Fibroblast of lung (primary cell): ENCODE results near the gene IL1RAPL2. TPM values are rescaled to one million over a fixed set of nuclear protein-coding genes. Genes with fewer than 3 reads are reported as not detected.

Experiments
- DNase-seq, 2 donors: peaks; one replicate each; pipeline versions ENCODE4 v3.0.0 to v3.0.0-alpha.2; 2010; ENCODE audit warnings: low read depth in 2 of 2
- H2AFZ ChIP-seq: 2 replicates; pipeline ENCODE4 v1.5.1; 2012; ENCODE audit warnings: low read length, control low read depth, inconsistent platforms
- H3K27ac ChIP-seq: 2 replicates; pipeline ENCODE4 v1.5.1; 2011; ENCODE audit warnings: low read length, control low read depth; ENCODE audit not compliant: insufficient read depth
- H3K27me3 ChIP-seq: 2 replicates; pipeline ENCODE4 v1.5.1; 2011; ENCODE audit warnings: mild to moderate bottlenecking, low read length; ENCODE audit not compliant: control insufficient read depth, insufficient read depth
- H3K36me3 ChIP-seq: 2 replicates; pipeline ENCODE4 v1.5.1; 2011; ENCODE audit warnings: low read length; ENCODE audit not compliant: control insufficient read depth, insufficient read depth
- H3K4me1 ChIP-seq: 2 replicates; pipeline ENCODE4 v1.5.1; 2011; ENCODE audit warnings: low read length; ENCODE audit not compliant: control insufficient read depth, insufficient read depth; ENCODE audit errors: extremely low read depth
- H3K4me2 ChIP-seq: 2 replicates; pipeline ENCODE4 v1.5.1; 2011; ENCODE audit warnings: low read length, control low read depth; ENCODE audit not compliant: insufficient read depth; ENCODE audit errors: extremely low read depth
- H3K4me3 ChIP-seq, 4 experiments: fragments of 200-600 bp in 1 of 4; sonication (generic) in 1 of 4; replicated peaks in 1 of 4; 2 replicates each; pipeline ENCODE4 v1.5.1; 2011 to 2016; ENCODE audit warnings: low read length in 4 of 4, low read depth in 3 of 4, mild to moderate bottlenecking in 3 of 4, control low read depth in 2 of 4, inconsistent platforms in 1 of 4, mixed read lengths in 1 of 4; ENCODE audit not compliant: insufficient read depth in 1 of 4; ENCODE audit errors: control extremely low read depth in 1 of 4
- H3K79me2 ChIP-seq: 2 replicates; pipeline ENCODE4 v1.5.1; 2012; ENCODE audit warnings: mild to moderate bottlenecking, low read length, inconsistent platforms; ENCODE audit not compliant: control insufficient read depth, insufficient read depth
- H3K9ac ChIP-seq: 2 replicates; pipeline ENCODE4 v1.5.1; 2011; ENCODE audit warnings: mild to moderate bottlenecking, low read length, control low read depth; ENCODE audit not compliant: insufficient read depth
- H3K9me3 ChIP-seq: 2 replicates; pipeline ENCODE4 v1.5.1; 2012; ENCODE audit warnings: low read depth, low read length; ENCODE audit not compliant: control insufficient read depth, insufficient read depth
- H4K20me1 ChIP-seq: 2 replicates; pipeline ENCODE4 v1.5.1; 2011; ENCODE audit warnings: low read length; ENCODE audit not compliant: control insufficient read depth, insufficient read depth; ENCODE audit errors: extremely low read depth
- CTCF ChIP-seq, 2 donors: IDR thresholded peaks in 1 of 2; conservative IDR thresholded peaks in 1 of 2; 1 replicate in 1 of 2; 2 replicates in 1 of 2; pipeline ENCODE4 v1.5.1; 2011 to 2012; ENCODE audit warnings: low read length in 2 of 2, control low read depth in 1 of 2, inconsistent platforms in 1 of 2, low read depth in 1 of 2, mild to moderate bottlenecking in 1 of 2
- EZH2 ChIP-seq: IDR thresholded peaks from 2 replicates; pipeline ENCODE4 v1.5.1; 2012; ENCODE audit warnings: low read length, control low read depth, mild to moderate bottlenecking; ENCODE audit errors: missing control alignments
- polyA plus RNA-seq, 2 donors: library from polyadenylated mRNA; depleted of rRNA in 1 of 2; stranded (reverse) in 1 of 2; unstranded in 1 of 2; fragments of >200 nt; gene quantifications; 2 replicates each; pipeline ENCODE4 v1.2.1, GENCODE V29; 2011 to 2012; ENCODE audit warnings: missing spikeins in 1 of 2
- total RNA-seq: library from RNA; depleted of rRNA; stranded (reverse); fragments of >200 nt; gene quantifications from 2 replicates; pipeline ENCODE4 v1.2.1, GENCODE V29; 2014

IL1RAPL2 gene
- total and polyA plus RNA-seq, 2 donors (not counting 1 experiment from before 2014, with no cell fraction given), result 0.22 TPM; not detected in 1

- H3K27me3 ChIP-seq, result no peaks in the 10 kb centered on the region
- TF ChIP-seq EZH2 (no peak), CTCF (conservative IDR thresholded peaks at IDR 0.05 in 1 of 2, IDR thresholded peaks at IDR 0.05 in 1 of 2; ENCODE audit: low read depth in 1 of 2, low read length in 2 of 2) (no peak)
- DNase-seq, result no peak
Observed at GRCh38 chrX:105209406-105209805, 643.4 kb downstream of the IL1RAPL2 start.

GRCh38 chrX:105210258-105210657 is 644.3 kb downstream of the IL1RAPL2 start:
- Histone ChIP-seq H2AFZ (no peak overlapping the region), H3K79me2 (no peaks in the 10 kb centered on the region), H4K20me1 (no peaks in the 10 kb centered on the region), H3K4me1 (no peaks in the 10 kb centered on the region), H3K9me3 (no peaks in the 10 kb centered on the region), H3K9ac (no peak overlapping the region), H3K4me2 (no peak overlapping the region), H3K27ac (no peak overlapping the region), H3K4me3 (no peak overlapping the region), H3K27me3 (no peaks in the 10 kb centered on the region), H3K36me3 (no peaks in the 10 kb centered on the region)
- DNase-seq, result no peak
- TF ChIP-seq EZH2, result no peak
- no peak for TF ChIP-seq CTCF (conservative IDR thresholded peaks at IDR 0.05 in 1 of 2, IDR thresholded peaks at IDR 0.05 in 1 of 2; ENCODE audit: low read depth in 1 of 2, low read length in 2 of 2)

More at GRCh38 chrX:105209406-105209805, 643.4 kb downstream of the IL1RAPL2 start:
- Histone ChIP-seq H3K36me3 (no peaks in the 10 kb centered on the region), H3K4me3 (no peak overlapping the region), H3K9me3 (no peaks in the 10 kb centered on the region), H3K4me2 (no peak overlapping the region), H3K27ac (no peak overlapping the region), H4K20me1 (no peaks in the 10 kb centered on the region), H3K9ac (no peak overlapping the region), H3K79me2 (no peaks in the 10 kb centered on the region), H2AFZ (no peak overlapping the region), H3K4me1 (no peaks in the 10 kb centered on the region)

- Histone ChIP-seq H3K4me2 (no peak overlapping the region), H3K4me1 (no peaks in the 10 kb centered on the region), H3K27me3 (no peaks in the 10 kb centered on the region), H3K36me3 (no peaks in the 10 kb centered on the region), H3K79me2 (no peaks in the 10 kb centered on the region), H3K27ac (no peak overlapping the region), H4K20me1 (no peaks in the 10 kb centered on the region), H2AFZ (no peak overlapping the region), H3K4me3 (no peak overlapping the region), H3K9ac (no peak overlapping the region), H3K9me3 (no peaks in the 10 kb centered on the region)
- no peak for DNase-seq
- TF ChIP-seq CTCF (conservative IDR thresholded peaks at IDR 0.05 in 1 of 2, IDR thresholded peaks at IDR 0.05 in 1 of 2; ENCODE audit: low read depth in 1 of 2, low read length in 2 of 2), result no peak
- TF ChIP-seq EZH2, result no peak
Observed at GRCh38 chrX:105211066-105211575, 645.1 kb downstream of the IL1RAPL2 start.
